UCSD-AML1 (cell line): Measurements from ENCODE around the gene MRPS27.
"Not testable (repeated sequence)": the region's sequence is repeated elsewhere in the genome, so short reads cannot be mapped to it uniquely, and the experiment has no call there.

Experiments
- DNase-seq: peaks from one replicate; lab custom pipeline; 2025; ENCODE audit not compliant: unreplicated experiment; lab: John Stamatoyannopoulos, UW

Gene MRPS27

GRCh38 chr5:72172786-72173185 is 147.3 kb downstream of the MRPS27 start:
- DNase-seq: no peak

DNA sequence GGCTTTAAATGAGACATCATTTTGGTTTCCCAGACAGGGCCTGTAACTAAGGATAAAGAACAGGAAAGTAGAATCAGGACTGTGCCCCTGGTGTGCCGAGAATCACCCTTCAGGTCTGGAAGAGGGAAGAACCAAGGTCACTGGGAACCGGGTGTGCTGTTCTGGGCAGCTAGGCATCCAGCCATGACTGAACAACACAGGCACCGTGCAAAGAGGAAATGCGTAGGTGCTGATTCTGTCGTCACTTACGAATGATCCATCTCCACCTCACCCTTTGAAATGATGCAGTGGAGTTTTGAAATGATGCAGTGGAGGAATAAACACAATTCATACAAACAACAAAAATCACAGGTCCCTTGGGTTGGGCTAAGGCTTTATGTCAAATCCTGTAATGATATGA is 148.4 kb downstream of the MRPS27 start:
- no peak for DNase-seq

DNA sequence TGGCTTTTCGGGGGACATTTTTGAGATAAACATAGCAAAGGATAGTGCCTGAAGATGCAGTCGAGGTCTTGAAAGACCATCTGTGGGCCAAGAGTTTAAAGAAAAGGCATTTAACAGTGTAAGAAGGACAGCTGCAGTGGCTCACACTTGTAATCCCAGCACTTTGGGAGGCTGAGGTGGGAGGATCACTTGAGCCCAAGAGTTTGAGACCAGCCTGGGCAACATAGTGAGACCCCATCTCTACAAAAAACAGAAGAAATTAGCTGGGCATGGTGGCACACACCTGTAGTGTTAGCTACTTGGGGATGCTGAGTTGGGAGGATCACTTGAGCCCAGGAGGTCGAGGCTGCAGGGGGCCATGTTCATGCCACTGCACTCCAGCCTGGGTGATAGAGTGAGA is 148.9 kb downstream of the MRPS27 start:
- DNase-seq: not testable (repeated sequence)

DNA sequence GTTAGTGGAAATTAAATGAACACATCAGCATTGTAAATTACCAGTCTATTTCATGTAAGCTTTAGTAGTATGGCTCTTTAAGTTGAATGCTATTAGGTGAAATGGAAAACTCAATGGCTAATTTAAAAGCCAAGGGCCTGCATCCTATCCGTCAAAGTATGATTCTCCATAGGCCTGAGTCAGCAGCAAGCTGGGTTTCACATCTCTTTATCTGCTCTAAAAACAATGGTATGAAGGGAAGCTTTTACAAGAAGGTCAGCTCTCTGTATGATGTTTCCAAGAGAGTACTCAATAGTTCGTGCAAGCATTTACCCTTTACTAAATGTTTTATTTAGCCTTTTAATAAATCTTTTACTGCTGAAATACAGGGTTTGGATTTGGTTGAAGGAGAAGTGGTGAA is 149.9 kb downstream of the MRPS27 start:
- DNase-seq: no peak
